Hematopoietic multipotent progenitor cell treated with erythropoietin and hydrocortisone succinate and interleukin-3 and kit ligand, for 17 days (in vitro differentiated cells): ENCODE results near the gene KLHL40.

Experiments
- DNase-seq: peaks from one replicate; pipeline ENCODE4 v3.0.0-alpha.2; 2015; ENCODE audit warnings: low spot score

Gene KLHL40

GRCh38 chr3:42670670-42671069 lies 14.7 kb upstream of the KLHL40 start:
- no peak for DNase-seq

- no peak for DNase-seq
Observed at GRCh38 chr3:42672515-42672914, 12.8 kb upstream of the KLHL40 start.

- no peak for DNase-seq
Observed at GRCh38 chr3:42673082-42673481, 12.3 kb upstream of the KLHL40 start.

DNA sequence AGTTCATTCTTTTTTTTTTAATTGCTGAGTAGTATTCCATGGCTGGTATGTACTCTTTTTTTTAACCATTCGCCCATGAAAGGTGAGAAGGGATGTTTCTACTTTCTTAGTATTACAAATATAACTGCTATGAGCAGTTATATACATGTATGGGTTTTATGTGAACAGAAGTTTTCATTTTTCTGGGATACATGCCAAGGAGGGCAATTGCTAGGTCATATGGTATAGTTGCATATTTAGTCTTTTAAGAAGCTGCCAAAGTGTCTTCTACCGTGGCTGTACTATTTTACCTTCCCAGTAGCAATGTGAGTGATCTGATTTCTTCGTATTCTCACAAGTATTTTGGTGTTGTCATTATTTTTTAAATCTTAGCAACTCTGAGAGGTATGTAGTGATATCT lies 11.2 kb upstream of the KLHL40 start:
- no peak for DNase-seq

- DNase-seq: no peak
Observed at GRCh38 chr3:42675909-42676308, 9.4 kb upstream of the KLHL40 start.

GRCh38 chr3:42678447-42678846 lies 6.9 kb upstream of the KLHL40 start:
- no peak for DNase-seq

- DNase-seq: no peak
Observed at GRCh38 chr3:42680271-42680670, 5.1 kb upstream of the KLHL40 start.

GRCh38 chr3:42680806-42681205 lies 4.5 kb upstream of the KLHL40 start:
- DNase-seq: no peak

GRCh38 chr3:42681361-42682038 lies 3.8 kb upstream of the KLHL40 start:
- no peak for DNase-seq

GRCh38 chr3:42682301-42683070 lies 2.9 kb upstream of the KLHL40 start:
- no peak for DNase-seq

GRCh38 chr3:42683875-42684598 lies 1.3 kb upstream of the KLHL40 start:
- DNase-seq: no peak

DNA sequence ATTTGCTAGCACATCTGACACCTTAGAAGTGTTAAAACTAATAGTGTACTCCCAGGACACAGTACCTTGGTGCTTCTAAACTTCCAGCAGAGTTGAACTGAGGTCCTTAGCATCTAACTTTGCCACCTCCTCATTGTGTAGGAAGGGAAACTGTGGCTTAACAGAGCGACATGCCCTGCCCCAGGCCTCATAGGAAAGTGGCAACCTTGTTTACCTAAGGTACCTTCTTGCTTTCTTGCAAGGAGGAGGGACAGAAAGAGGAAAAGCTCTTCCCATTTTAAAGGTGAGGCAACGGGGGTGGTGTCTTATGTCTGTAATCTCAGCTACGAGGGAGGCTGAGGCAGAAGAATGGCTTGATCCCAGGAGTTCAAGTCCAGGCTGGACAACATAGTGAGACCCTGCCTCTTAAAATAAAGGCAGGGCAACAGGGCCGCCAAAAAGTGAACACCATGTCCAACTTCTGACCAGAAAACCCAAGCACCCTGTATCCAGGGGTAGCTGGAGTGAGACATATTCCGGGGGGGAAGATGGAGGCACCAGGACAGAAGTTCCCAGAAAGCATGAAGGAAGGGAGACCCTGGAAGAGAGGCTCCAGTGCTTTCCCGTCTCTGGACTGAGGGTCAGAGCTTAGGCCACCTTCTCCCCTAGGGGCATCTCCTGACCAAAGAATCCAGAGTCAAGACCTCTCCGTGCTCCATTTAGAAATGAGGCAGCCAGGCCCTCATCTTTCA lies 540 bp upstream of the KLHL40 start:
- no peak for DNase-seq

DNA sequence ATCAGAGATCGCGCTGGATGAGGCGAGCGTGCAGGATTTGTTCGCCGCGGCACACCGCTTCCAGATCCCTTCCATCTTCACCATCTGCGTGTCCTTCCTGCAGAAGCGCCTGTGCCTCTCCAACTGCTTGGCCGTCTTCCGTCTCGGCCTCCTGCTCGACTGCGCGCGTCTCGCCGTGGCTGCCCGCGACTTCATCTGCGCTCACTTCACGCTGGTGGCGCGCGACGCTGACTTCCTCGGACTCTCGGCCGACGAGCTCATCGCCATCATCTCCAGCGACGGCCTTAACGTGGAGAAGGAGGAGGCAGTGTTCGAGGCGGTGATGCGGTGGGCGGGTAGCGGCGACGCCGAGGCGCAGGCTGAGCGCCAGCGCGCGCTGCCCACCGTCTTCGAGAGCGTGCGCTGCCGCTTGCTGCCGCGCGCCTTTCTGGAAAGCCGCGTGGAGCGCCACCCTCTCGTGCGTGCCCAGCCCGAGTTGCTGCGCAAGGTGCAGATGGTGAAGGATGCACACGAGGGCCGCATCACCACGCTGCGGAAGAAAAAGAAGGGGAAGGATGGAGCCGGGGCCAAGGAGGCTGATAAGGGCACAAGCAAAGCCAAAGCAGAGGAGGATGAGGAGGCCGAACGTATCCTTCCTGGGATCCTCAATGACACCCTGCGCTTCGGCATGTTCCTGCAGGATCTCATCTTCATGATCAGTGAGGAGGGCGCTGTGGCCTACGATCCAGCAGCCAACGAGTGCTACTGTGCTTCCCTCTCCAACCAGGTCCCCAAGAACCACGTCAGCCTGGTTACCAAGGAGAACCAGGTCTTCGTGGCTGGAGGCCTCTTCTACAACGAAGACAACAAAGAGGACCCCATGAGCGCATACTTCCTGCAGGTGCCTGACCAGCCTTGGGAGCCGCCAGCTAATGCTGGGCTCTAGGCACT lies 819 bp downstream of the KLHL40 start:
- DNase-seq: no peak

GRCh38 chr3:42686832-42687650 lies 1.7 kb downstream of the KLHL40 start:
- DNase-seq: no peak

GRCh38 chr3:42688016-42688415 lies 2.7 kb downstream of the KLHL40 start:
- DNase-seq: no peak

GRCh38 chr3:42688487-42689420 lies 3.4 kb downstream of the KLHL40 start:
- DNase-seq: no peak

DNA sequence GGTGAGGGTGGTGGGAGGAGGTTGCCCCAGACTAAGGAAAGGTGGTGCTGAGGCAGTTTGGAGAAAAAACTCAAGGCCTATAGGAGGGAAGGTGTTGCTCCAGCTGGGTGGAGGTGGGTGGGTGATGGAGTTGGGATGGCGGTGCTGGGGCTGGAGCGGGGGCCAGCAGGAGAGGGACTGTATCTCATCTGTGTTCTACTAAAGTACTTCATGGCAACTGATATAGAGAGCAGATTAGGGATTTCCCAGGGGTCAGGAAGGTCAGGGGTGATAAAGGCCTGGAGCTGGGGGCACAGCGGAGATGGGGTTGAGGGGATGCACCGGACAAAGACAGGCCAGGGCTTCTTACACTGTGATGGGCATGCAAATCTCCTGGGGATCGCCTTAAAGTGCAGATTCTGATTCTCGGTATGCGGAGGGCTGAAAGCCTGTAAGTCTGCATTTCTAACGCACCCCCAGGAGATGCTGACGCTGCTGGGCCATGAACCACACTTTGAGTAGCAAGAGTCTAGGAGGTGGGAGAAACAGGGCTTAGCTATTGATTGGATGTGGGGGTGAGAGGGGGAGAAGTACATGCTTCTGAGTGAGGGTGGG lies 4.2 kb downstream of the KLHL40 start:
- no peak for DNase-seq

DNA sequence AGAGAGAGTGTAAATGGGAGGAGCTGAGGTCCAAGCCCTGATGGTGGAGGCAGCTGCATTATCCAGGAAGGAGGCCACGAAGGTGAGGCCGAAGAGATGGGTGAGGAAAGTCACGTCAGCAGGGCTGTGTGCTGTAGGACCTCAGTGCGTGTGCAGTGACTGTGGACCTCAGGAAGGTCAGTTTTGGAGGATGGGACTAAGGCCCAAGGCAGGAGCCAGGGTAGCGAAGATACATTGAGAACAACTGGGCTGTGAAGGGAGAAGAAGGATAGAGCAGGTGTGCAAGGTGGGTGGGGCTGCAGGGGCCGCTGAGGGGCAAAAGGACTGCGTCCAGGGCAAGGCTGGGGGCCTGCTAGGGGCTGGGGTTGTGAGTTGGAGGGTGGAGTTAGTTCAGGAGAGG lies 4.9 kb downstream of the KLHL40 start:
- DNase-seq: no peak
